SK-N-MC (cell line): ENCODE results near the gene P2RY12.

Experiments
- EZH2 ChIP-seq: fragments of 200-600 bp; sonication (generic); IDR thresholded peaks from one replicate; pipeline ENCODE4 v1.6.1; 2017; ENCODE audit warnings: antibody characterized with exemption
- FOXP2 ChIP-seq: optimal IDR thresholded peaks from 2 replicates; pipeline ENCODE3; 2011; ENCODE audit warnings: mild to moderate bottlenecking, moderate library complexity; ENCODE audit not compliant: insufficient read depth; ENCODE audit errors: extremely low read length, control extremely low read depth

DNA sequence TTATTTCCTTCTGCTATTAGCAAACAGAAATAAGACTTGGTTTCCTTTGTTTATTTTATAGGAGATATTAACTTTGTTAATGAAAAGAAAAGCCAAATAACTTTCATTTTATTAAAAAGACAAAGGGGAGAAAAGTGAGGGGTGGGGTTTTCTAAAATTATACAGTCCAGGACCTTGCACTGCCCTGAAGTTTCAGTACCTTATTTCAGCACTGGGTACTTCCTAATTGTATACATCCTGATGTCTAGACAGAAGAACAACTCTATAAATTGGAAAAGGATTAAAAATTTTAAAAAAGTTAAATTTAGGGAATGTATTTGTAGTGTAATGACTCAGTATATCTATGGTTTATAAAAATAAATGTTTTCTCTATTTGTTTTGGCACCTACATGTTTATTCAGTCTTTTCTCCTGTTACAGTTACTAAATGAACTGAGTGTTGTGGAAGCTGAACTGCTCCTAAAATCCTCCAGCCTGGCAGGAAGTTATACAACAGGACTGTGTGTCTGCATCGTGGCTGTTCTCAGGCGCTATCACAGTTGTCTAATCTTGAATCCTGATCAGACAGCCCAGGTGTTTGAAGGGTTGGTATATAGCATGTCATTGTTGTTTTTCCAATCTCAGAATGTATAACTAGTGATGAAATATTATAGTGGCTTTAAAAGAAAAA is 27.6 kb downstream of the P2RY12 start:
- TF ChIP-seq EZH2 (no peak), FOXP2 (no peak)
